K562 (cell line): Measurements from ENCODE around the gene SLC12A4. TPM values are rescaled to one million over a fixed set of nuclear protein-coding genes. Genes with fewer than 3 reads are reported as not detected.
A peak's percentile ranks its signal among the peaks of the same experiment; 100 is the strongest.

Experiments used
- C11orf30 ChIP-seq: fragments of 450-650 bp; IDR thresholded peaks from 2 replicates; pipeline ENCODE4 v1.6.1; 2016; ENCODE audit warnings: low read depth, mild to moderate bottlenecking
- ETV6 ChIP-seq, 3 experiments: fragments of 150-350 bp in 1 of 3; sonication (generic) in 1 of 3; formaldehyde crosslinking in 1 of 3; IDR thresholded peaks; 2 replicates each; pipeline versions ENCODE4 v1.6.1 to v1.8.0; 2014 to 2022; ENCODE audit warnings: borderline replicate concordance in 2 of 3, low read depth in 2 of 3, antibody characterized with exemption in 1 of 3, low read length in 1 of 3, mild to moderate bottlenecking in 1 of 3, missing genetic modification reagents in 1 of 3
- FOS ChIP-seq: IDR thresholded peaks from 3 replicates; pipeline ENCODE4 v1.6.1; 2011; ENCODE audit not compliant: insufficient read length; ENCODE audit errors: extremely low read depth
- MCM5 ChIP-seq: fragments of 450-650 bp; IDR thresholded peaks from 2 replicates; pipeline ENCODE4 v1.6.1; 2016; ENCODE audit warnings: low read depth
- NFIX ChIP-seq: fragments of 250-450 bp; sonication (Bioruptor Pico); IDR thresholded peaks from 2 replicates; pipeline ENCODE4 v1.4.0; 2020; ENCODE audit warnings: low read depth, mild to moderate bottlenecking, moderate library complexity
- POLR2B ChIP-seq: fragments of 450-650 bp; IDR thresholded peaks from 2 replicates; pipeline ENCODE4 v1.6.1; 2018; ENCODE audit warnings: low read depth; ENCODE audit not compliant: partially characterized antibody
- SMC3 ChIP-seq: conservative IDR thresholded peaks from 2 replicates; pipeline ENCODE4 v1.6.1; 2011; ENCODE audit warnings: low read depth, low read length, improper control_type of control experiment; ENCODE audit not compliant: insufficient read depth
- polyA plus RNA-seq, 8 experiments: library from polyadenylated mRNA; depleted of rRNA in 4 of 8; stranded (reverse) in 5 of 8; unstranded in 3 of 8; fragments of >200 nt; fragmentation: Nextera tagmentation in 2 of 8; fragmentation: Illumina TruSeq in 1 of 8; extraction: Ambion mirVana in 2 of 8; extraction: Trizol in 1 of 8; gene quantifications; 2 replicates each; pipeline versions ENCODE4 v1.2.1 to v1.2.3, GENCODE V29; 2011 to 2014; ENCODE audit warnings: inconsistent platforms in 1 of 8, missing spikeins in 1 of 8
- total RNA-seq, 7 experiments: library from RNA; depleted of rRNA in 6 of 7; stranded (reverse); fragments of >200 nt in 6 of 7; fragmentation: Illumina TruSeq in 2 of 7; extraction: Trizol in 2 of 7; gene quantifications; 2 replicates each; pipeline versions ENCODE4 v1.2.1 to v1.2.3, GENCODE V29; 2011 to 2021; ENCODE audit warnings: low replicate concordance in 1 of 7
- TF ChIP-seq, protein P1 (sequence below), 2 experiments: fragments of 450-650 bp; IDR thresholded peaks; 2 replicates each; pipeline ENCODE4 v1.6.1; 2016
- TF ChIP-seq, protein P2 (sequence below): sonication (generic); formaldehyde crosslinking; IDR thresholded peaks from 2 replicates; pipeline ENCODE4 v1.9.0; 2022; ENCODE audit warnings: mild to moderate bottlenecking, missing genetic modification reagents

The SLC12A4 gene
- total and polyA plus RNA-seq, 9 of the 15 experiments (the other 6 are each of a cell fraction or from before 2014, with no cell fraction given), result 0.75 to 43.5 (median 15.0) TPM

DNA sequence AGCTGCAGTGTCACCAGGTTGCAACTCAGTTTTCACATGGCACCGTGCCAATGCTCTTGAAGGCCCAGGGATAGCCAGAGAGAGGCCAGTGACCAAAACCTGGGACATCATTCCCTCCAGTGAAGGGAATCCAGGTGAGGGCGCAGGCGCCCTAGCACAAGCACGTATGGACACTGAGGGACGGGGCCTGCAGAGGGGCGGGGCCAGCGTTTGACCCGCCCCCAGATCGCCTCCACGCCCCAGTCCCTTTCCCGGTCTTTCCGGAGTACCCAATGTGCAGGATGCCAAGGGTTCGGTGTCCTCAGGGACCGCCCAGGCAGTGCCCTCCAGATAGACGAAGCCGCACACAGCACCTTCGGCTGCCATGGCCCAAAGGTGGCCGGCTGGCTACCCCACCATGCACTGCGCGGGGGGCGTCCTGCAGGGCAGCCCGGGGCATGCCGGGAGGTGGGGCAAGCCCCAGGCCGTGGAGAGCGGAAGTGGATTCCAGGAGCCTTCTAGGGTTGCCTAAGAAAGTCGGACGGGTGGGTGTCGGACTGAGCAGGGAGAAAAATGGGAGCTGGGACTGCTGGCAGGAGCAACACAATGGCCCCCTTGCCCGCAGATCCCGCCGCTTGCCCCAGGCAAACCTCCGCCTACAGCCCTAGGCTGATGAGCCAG lies 4.6 kb downstream of the SLC12A4 start (continued):
- no peak for TF ChIP-seq FOS
- no peak for TF ChIP-seq ETV6 (IDR thresholded peaks at IDR 0.05; ENCODE audit: borderline replicate concordance in 1 of 2, low read depth in 2 of 2, low read length in 1 of 2)
- no peak for TF ChIP-seq ETV6 (CRISPR knock-in tag; IDR thresholded peaks at IDR 0.05; ENCODE audit: borderline replicate concordance)
- TF ChIP-seq, protein P1, sequence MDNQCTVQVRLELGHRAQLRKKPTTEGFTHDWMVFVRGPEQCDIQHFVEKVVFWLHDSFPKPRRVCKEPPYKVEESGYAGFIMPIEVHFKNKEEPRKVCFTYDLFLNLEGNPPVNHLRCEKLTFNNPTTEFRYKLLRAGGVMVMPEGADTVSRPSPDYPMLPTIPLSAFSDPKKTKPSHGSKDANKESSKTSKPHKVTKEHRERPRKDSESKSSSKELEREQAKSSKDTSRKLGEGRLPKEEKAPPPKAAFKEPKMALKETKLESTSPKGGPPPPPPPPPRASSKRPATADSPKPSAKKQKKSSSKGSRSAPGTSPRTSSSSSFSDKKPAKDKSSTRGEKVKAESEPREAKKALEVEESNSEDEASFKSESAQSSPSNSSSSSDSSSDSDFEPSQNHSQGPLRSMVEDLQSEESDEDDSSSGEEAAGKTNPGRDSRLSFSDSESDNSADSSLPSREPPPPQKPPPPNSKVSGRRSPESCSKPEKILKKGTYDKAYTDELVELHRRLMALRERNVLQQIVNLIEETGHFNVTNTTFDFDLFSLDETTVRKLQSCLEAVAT (IDR thresholded peaks at IDR 0.05), result no peak
- peak; percentile 22 for TF ChIP-seq POLR2B
- TF ChIP-seq NFIX (CRISPR knock-in tag), result peak; percentile 11; the same call in 1 of the 2 replicates
- TF ChIP-seq SMC3, result no peak
- no peak for TF ChIP-seq MCM5
- TF ChIP-seq, protein P2, sequence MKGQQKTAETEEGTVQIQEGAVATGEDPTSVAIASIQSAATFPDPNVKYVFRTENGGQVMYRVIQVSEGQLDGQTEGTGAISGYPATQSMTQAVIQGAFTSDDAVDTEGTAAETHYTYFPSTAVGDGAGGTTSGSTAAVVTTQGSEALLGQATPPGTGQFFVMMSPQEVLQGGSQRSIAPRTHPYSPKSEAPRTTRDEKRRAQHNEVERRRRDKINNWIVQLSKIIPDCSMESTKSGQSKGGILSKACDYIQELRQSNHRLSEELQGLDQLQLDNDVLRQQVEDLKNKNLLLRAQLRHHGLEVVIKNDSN (CRISPR knock-in tag), result no peak
- no peak for TF ChIP-seq C11orf30
